ENCODE data around the gene SLC39A6. TPM values are rescaled to one million over a fixed set of nuclear protein-coding genes. Genes with fewer than 3 reads are reported as not detected.
"Not testable (repeated sequence)": the region's sequence is repeated elsewhere in the genome, so short reads cannot be mapped to it uniquely, and the experiment has no call there.

SLC39A6 gene
- polyA plus RNA-seq, 1 of the 3 experiments (the other 2 are of a cell fraction), result 67.4 TPM

- H3K9ac ChIP-seq, result no peak overlapping the region
- no peak overlapping the region for H3K4me2 ChIP-seq
- no peaks in the 10 kb centered on the region; the same call in 1 of the 2 replicates for H3K79me2 ChIP-seq (ENCODE audit: insufficient read depth)
- no peaks in the 10 kb centered on the region for H4K20me1 ChIP-seq (ENCODE audit: insufficient read depth)
- H3K36me3 ChIP-seq (replicated peaks in 1 of 2; ENCODE audit: control insufficient read depth in 1 of 2, insufficient read depth in 2 of 2, low read length in 1 of 2), result peaks cover 82 to 83% of the 10 kb centered on the region in 2 experiments
- no peaks in the 10 kb centered on the region for H3K9me3 ChIP-seq
- DNase-seq, result no peak
- WGBS (ENCODE audit: low lambda C conversion rate), result 96% methylated on average over 3 of the region's 3 CpGs
- no peaks in the 10 kb centered on the region for H3F3A ChIP-seq (replicated peaks; ENCODE audit: insufficient read depth)
- no peaks in the 10 kb centered on the region; a peak in 2 of 4 replicates for H3K4me1 ChIP-seq (ENCODE audit: control insufficient read depth in 1 of 2, insufficient read depth in 2 of 2, low read depth in 1 of 2, low read length in 1 of 2)
- no peak overlapping the region for H2AFZ ChIP-seq (ENCODE audit: low read depth)
- no peak overlapping the region for H3K27ac ChIP-seq (ENCODE audit: low read depth in 2 of 2, low read length in 1 of 2)
- H3K27me3 ChIP-seq (ENCODE audit: insufficient read depth), result no peaks in the 10 kb centered on the region
- no peak for TF ChIP-seq RFX5 (IDR thresholded peaks at IDR 0.05; ENCODE audit: low read length)
- TF ChIP-seq SMC3 (IDR thresholded peaks at IDR 0.05; ENCODE audit: low read depth, low read length), result no peak
- no peak for TF ChIP-seq PBX3 (IDR thresholded peaks at IDR 0.05)
- no peak for TF ChIP-seq YY1 (IDR thresholded peaks at IDR 0.05; ENCODE audit: low read depth)
- no peak for TF ChIP-seq USF2 (IDR thresholded peaks at IDR 0.05; ENCODE audit: borderline replicate concordance, low read depth, low read length)
- no peak for TF ChIP-seq GABPA (IDR thresholded peaks at IDR 0.05; ENCODE audit: low read depth)
- no peak for TF ChIP-seq FOSL2 (IDR thresholded peaks at IDR 0.05; ENCODE audit: borderline replicate concordance, low read depth)
- no peak for TF ChIP-seq FOXM1 (IDR thresholded peaks at IDR 0.05; ENCODE audit: low read depth)
- TF ChIP-seq EP300 (IDR thresholded peaks at IDR 0.05; ENCODE audit: borderline replicate concordance in 1 of 2, low read depth in 1 of 2, low read length in 1 of 2), result no peak
- no peak for TF ChIP-seq JUND (IDR thresholded peaks at IDR 0.05)
- no peak for TF ChIP-seq MEF2A (IDR thresholded peaks at IDR 0.05; ENCODE audit: borderline replicate concordance, low read depth)
- no peak for TF ChIP-seq RCOR1 (IDR thresholded peaks at IDR 0.05; ENCODE audit: low read length)
- TF ChIP-seq SIN3A (IDR thresholded peaks at IDR 0.05; ENCODE audit: borderline replicate concordance, low read depth, low read length), result no peak
- TF ChIP-seq FOXJ3 (CRISPR knock-in tag; IDR thresholded peaks at IDR 0.05), result no peak
- no peak for TF ChIP-seq RAD21 (IDR thresholded peaks at IDR 0.05; ENCODE audit: low read length)
- TF ChIP-seq TAF1 (IDR thresholded peaks at IDR 0.05; ENCODE audit: borderline replicate concordance, low read depth, low read length), result no peak
- no peak for TF ChIP-seq REST (IDR thresholded peaks at IDR 0.05; ENCODE audit: low read depth, low read length)
- POLR2A ChIA-PET, result interaction anchor here (1.6 kb wide), 1 partner anchor 8 kb away, joined by 12 read pairs; the partner anchor contains the start of gene SLC39A6
- H3K4me3 ChIP-seq (ENCODE audit: low read depth in 2 of 2, low read length in 1 of 2), result no peak overlapping the region
- CTCF ChIA-PET, result interaction anchor here (0.7 to 1.4 kb wide), 6 partner anchors 14 to 364 kb away, joined by 3 to 4 read pairs (median 3); no protein-coding TSS in a partner anchor
- H3K9me2 ChIP-seq, result no peaks in the 10 kb centered on the region
Measured at GRCh38 chr18:36120297-36120696, 8.8 kb downstream of the SLC39A6 start.

GRCh38 chr18:36116771-36117170 lies 12.4 kb downstream of the SLC39A6 start:
- H2AFZ ChIP-seq (ENCODE audit: low read depth); CTCF ChIA-PET; H3K9ac ChIP-seq; H3K27me3 ChIP-seq (ENCODE audit: insufficient read depth); H3K27ac ChIP-seq (ENCODE audit: low read depth in 2 of 2, low read length in 1 of 2); H3K9me3 ChIP-seq; H3K4me1 ChIP-seq (ENCODE audit: control insufficient read depth in 1 of 2, insufficient read depth in 2 of 2, low read depth in 1 of 2, low read length in 1 of 2); H4K20me1 ChIP-seq (ENCODE audit: insufficient read depth); H3K4me3 ChIP-seq (ENCODE audit: low read depth in 2 of 2, low read length in 1 of 2); H3K4me2 ChIP-seq; H3K9me2 ChIP-seq; H3K79me2 ChIP-seq (ENCODE audit: insufficient read depth); DNase-seq; H3F3A ChIP-seq (replicated peaks; ENCODE audit: insufficient read depth): not testable (repeated sequence)
- WGBS (ENCODE audit: low lambda C conversion rate), result 96% methylated on average over 10 of the region's 11 CpGs
- H3K36me3 ChIP-seq (replicated peaks in 1 of 2; ENCODE audit: control insufficient read depth in 1 of 2, insufficient read depth in 2 of 2, low read length in 1 of 2), result peaks cover 77 to 82% of the 10 kb centered on the region in 2 experiments
- POLR2A ChIA-PET, result interaction anchor here (0.6 kb wide), 1 partner anchor 816 kb away, joined by 3 read pairs; no protein-coding TSS in a partner anchor

Data from SK-N-SH (cell line).